Ishikawa (cell line): ENCODE data around the gene SASH1.

ENCODE experiments used
- CEBPB ChIP-seq: IDR thresholded peaks from 2 replicates; pipeline ENCODE4 v1.6.1; 2012
- EP300 ChIP-seq: IDR thresholded peaks from 2 replicates; pipeline ENCODE4 v1.6.1; 2012; ENCODE audit warnings: borderline replicate concordance
- MAX ChIP-seq: IDR thresholded peaks from 2 replicates; pipeline ENCODE4 v1.6.1; 2012
- NFIC ChIP-seq: IDR thresholded peaks from 2 replicates; pipeline ENCODE4 v1.6.1; 2012
- REST ChIP-seq: IDR thresholded peaks from 2 replicates; pipeline ENCODE4 v1.6.1; 2012; ENCODE audit warnings: low read depth, mild to moderate bottlenecking
- TAF1 ChIP-seq: IDR thresholded peaks from 2 replicates; pipeline ENCODE4 v1.6.1; 2012; ENCODE audit warnings: low read depth, mild to moderate bottlenecking
- TCF12 ChIP-seq: IDR thresholded peaks from 2 replicates; pipeline ENCODE4 v1.6.1; 2012; ENCODE audit warnings: low read depth
- TEAD4 ChIP-seq: IDR thresholded peaks from 2 replicates; pipeline ENCODE4 v1.6.1; 2012
- YY1 ChIP-seq: IDR thresholded peaks from 2 replicates; pipeline ENCODE4 v1.6.1; 2012; ENCODE audit warnings: low read depth

- no peak for TF ChIP-seq TAF1
- no peak for TF ChIP-seq REST
- no peak for TF ChIP-seq MAX
- TF ChIP-seq EP300: no peak
- no peak for TF ChIP-seq YY1
- TF ChIP-seq CEBPB: no peak
- TF ChIP-seq TCF12: no peak
- TF ChIP-seq TEAD4: no peak
- no peak for TF ChIP-seq NFIC
Measured at GRCh38 chr6:148358196-148358785, 15.7 kb downstream of the SASH1 start.
